Subcutaneous adipose tissue (tissue), 4 donors: Measurements from ENCODE around the gene CNEP1R1. TPM values are rescaled to one million over a fixed set of nuclear protein-coding genes. Genes with fewer than 3 reads are reported as not detected.

ENCODE experiments used
- CTCF ChIP-seq: fragments of 450-650 bp; IDR thresholded peaks from one replicate; pipeline ENCODE4 v1.5.1; 2016; ENCODE audit warnings: low read depth, mild to moderate bottlenecking, control low read depth, antibody characterized with exemption, moderate library complexity
- total RNA-seq, 4 donors: library from RNA; depleted of rRNA; stranded (reverse); fragments of >200 nt; gene quantifications; one replicate each; pipeline ENCODE4 v1.1.0, GENCODE V29; 2016

CNEP1R1 gene
- total RNA-seq, 4 donors from 2014 or later: 10.9 to 39.8 (median 28.7) TPM

- TF ChIP-seq CTCF: no peak
Measured at GRCh38 chr16:50002190-50002589, 22.8 kb upstream of the CNEP1R1 start.

GRCh38 chr16:50004239-50004638 is 20.8 kb upstream of the CNEP1R1 start:
- no peak for TF ChIP-seq CTCF

GRCh38 chr16:50006964-50007363 is 18.1 kb upstream of the CNEP1R1 start:
- TF ChIP-seq CTCF: no peak

- TF ChIP-seq CTCF: no peak
Measured at GRCh38 chr16:50007744-50008143, 17.3 kb upstream of the CNEP1R1 start.

GRCh38 chr16:50010212-50010611 is 14.8 kb upstream of the CNEP1R1 start:
- TF ChIP-seq CTCF: no peak

- TF ChIP-seq CTCF: no peak
Measured at GRCh38 chr16:50011707-50012106, 13.3 kb upstream of the CNEP1R1 start.

GRCh38 chr16:50012182-50012581 is 12.8 kb upstream of the CNEP1R1 start:
- TF ChIP-seq CTCF: no peak
